ENCODE data around the gene RRP36.

Gene RRP36, protein sequence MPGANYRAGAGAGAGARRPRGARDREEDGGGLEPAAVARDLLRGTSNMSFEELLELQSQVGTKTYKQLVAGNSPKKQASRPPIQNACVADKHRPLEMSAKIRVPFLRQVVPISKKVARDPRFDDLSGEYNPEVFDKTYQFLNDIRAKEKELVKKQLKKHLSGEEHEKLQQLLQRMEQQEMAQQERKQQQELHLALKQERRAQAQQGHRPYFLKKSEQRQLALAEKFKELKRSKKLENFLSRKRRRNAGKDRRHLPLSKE

DNA sequence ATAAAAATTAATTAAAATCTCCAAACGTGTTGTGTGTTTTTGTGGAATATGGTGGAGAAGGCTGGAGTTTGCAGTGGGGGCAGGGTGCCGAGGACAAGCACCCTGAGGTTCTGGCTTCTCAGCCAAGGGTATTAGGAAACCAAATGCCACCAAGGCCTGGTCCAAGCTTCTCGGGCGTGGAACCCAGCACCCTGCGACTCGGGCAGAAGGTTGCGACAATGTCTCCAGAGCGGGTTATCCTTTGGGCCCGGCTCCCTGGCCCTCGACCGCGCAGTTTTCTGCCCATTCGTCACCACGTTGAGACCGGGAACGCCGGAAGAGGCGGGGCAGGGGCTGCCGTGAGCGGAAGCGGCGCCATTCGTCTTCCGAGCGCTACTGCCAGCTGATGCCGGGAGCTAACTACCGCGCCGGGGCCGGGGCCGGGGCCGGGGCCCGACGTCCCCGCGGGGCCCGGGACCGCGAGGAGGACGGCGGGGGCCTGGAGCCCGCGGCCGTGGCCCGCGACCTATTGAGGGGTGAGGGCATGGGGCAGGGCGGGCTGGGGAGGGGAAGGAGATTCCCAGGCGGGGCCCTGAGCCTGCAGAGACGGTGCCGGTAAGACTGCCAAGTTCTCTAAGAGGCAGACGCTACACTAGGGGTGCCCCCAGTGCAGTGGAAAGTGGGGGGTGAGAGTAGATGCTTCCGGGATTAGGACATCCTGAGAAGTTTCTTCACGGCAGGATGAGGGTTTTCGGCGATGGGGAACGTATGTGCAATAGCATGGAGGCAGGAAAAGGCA is at the start of gene RRP36:
TSS of gene RRP36 (plus strand) at position 354 of the 778 bp plus-strand sequence. CDS start at position 386, 32 bp downstream.
- Histone ChIP-seq H2AFZ (ENCODE audit: low read length) (no peak within 1 kb of the TSS), H3K79me2 (ENCODE audit: insufficient read depth, low read length) (peaks cover 14% of the 10 kb centered on the region; the same call in 1 of the 2 replicates), H4K20me1 (ENCODE audit: insufficient read depth, low read length) (no peaks in the 10 kb centered on the region), H3F3A (ENCODE audit: insufficient read depth, low read length) (no peaks in the 10 kb centered on the region), H3K4me3 (ENCODE audit: low read depth, low read length, poor library complexity, severe bottlenecking) (peak within 1 kb of the TSS; percentile 98), H3K4me2 (ENCODE audit: low read length) (peak within 1 kb of the TSS; percentile 79), H3K9ac (ENCODE audit: low read length) (peak within 1 kb of the TSS; percentile 98), H3K27ac (ENCODE audit: low read depth, low read length, poor library complexity, severe bottlenecking) (peak within 1 kb of the TSS; percentile 79), H3K9me2 (ENCODE audit: low read depth, low read length) (no peaks in the 10 kb centered on the region), H3K9me3 (ENCODE audit: low read length) (no peaks in the 10 kb centered on the region), H3K4me1 (ENCODE audit: insufficient read depth, low read length, severe bottlenecking) (peaks cover 21% of the 10 kb centered on the region), H3K36me3 (ENCODE audit: insufficient read depth, low read length) (peaks cover 63% of the 10 kb centered on the region), H3K27me3 (ENCODE audit: insufficient read depth, low read length) (no peaks in the 10 kb centered on the region)
- TF ChIP-seq, protein P1, sequence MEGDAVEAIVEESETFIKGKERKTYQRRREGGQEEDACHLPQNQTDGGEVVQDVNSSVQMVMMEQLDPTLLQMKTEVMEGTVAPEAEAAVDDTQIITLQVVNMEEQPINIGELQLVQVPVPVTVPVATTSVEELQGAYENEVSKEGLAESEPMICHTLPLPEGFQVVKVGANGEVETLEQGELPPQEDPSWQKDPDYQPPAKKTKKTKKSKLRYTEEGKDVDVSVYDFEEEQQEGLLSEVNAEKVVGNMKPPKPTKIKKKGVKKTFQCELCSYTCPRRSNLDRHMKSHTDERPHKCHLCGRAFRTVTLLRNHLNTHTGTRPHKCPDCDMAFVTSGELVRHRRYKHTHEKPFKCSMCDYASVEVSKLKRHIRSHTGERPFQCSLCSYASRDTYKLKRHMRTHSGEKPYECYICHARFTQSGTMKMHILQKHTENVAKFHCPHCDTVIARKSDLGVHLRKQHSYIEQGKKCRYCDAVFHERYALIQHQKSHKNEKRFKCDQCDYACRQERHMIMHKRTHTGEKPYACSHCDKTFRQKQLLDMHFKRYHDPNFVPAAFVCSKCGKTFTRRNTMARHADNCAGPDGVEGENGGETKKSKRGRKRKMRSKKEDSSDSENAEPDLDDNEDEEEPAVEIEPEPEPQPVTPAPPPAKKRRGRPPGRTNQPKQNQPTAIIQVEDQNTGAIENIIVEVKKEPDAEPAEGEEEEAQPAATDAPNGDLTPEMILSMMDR (IDR thresholded peaks at IDR 0.05; ENCODE audit: low read length): no peak
- TF ChIP-seq EZH2 (IDR thresholded peaks at IDR 0.05; ENCODE audit: borderline replicate concordance, low read length): no peak

DNA sequence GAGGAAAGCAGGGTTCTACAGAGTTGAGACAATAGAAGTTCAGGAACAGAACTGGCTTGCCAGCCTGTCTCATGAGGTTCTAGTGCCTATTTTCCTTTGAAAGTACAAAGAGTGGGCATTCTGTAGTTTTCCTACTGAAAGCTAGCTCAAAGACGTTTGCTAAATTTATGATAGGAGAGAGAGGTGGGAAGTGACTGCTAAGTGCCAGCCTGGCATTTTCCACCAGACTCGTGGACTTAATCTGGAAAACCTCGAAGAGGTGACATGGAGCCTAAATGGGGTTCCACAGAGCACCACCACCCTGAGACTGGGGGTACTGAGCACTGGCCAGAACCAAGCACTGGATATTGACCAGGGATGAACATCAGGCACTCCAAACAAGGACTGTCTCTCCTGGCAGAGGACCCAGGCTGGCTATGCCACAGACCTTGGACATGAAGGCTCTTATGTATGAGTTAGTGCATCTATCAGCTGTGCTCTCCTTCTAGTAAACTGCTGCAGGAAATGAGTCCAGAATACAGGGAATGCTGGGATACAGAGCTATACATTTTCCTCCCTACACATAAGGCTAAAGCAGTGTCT is 49.6 kb upstream of the RRP36 start:
- Histone ChIP-seq H3K4me1 (ENCODE audit: insufficient read depth, low read length, severe bottlenecking) (peaks cover 11% of the 10 kb centered on the region), H4K20me1 (ENCODE audit: insufficient read depth, low read length) (no peaks in the 10 kb centered on the region), H3K9me2 (ENCODE audit: low read depth, low read length) (no peaks in the 10 kb centered on the region), H3K27ac (ENCODE audit: low read depth, low read length, poor library complexity, severe bottlenecking) (no peak overlapping the region), H2AFZ (ENCODE audit: low read length) (no peak overlapping the region), H3F3A (ENCODE audit: insufficient read depth, low read length) (no peaks in the 10 kb centered on the region), H3K9me3 (ENCODE audit: low read length) (no peaks in the 10 kb centered on the region), H3K27me3 (ENCODE audit: insufficient read depth, low read length) (no peaks in the 10 kb centered on the region), H3K4me3 (ENCODE audit: low read depth, low read length, poor library complexity, severe bottlenecking) (no peak overlapping the region), H3K4me2 (ENCODE audit: low read length) (no peak overlapping the region), H3K9ac (ENCODE audit: low read length) (no peak overlapping the region), H3K36me3 (ENCODE audit: insufficient read depth, low read length) (peaks cover 27% of the 10 kb centered on the region), H3K79me2 (ENCODE audit: insufficient read depth, low read length) (no peaks in the 10 kb centered on the region)
- TF ChIP-seq, protein P1 (IDR thresholded peaks at IDR 0.05; ENCODE audit: low read length): no peak
- no peak for TF ChIP-seq EZH2 (IDR thresholded peaks at IDR 0.05; ENCODE audit: borderline replicate concordance, low read length)

DNA sequence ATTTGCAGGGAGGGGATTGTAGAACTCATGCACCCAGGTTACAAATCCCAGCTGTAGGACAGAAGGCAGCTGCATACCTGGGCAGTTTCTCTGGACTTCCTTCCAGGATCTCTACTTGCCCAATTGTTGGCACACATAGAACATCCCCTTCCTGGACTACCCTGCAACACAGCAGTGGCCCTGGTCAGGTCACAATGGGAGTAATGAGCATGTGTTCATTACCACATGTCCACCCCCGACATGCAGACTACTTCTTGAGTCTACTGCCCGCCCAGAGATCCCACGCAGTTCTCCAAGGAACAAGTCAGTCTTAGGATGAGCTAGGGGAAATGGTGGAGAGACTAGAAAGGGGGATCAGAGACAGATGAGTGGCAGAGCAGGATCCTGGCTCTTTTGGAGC is 47.5 kb upstream of the RRP36 start:
- Histone ChIP-seq H2AFZ (ENCODE audit: low read length) (no peak overlapping the region), H3K27me3 (ENCODE audit: insufficient read depth, low read length) (no peaks in the 10 kb centered on the region), H4K20me1 (ENCODE audit: insufficient read depth, low read length) (no peaks in the 10 kb centered on the region), H3K79me2 (ENCODE audit: insufficient read depth, low read length) (peaks cover 4% of the 10 kb centered on the region; the same call in 1 of the 2 replicates), H3K36me3 (ENCODE audit: insufficient read depth, low read length) (peaks cover 27% of the 10 kb centered on the region), H3K9me3 (ENCODE audit: low read length) (no peaks in the 10 kb centered on the region), H3K27ac (ENCODE audit: low read depth, low read length, poor library complexity, severe bottlenecking) (peak overlapping the region; percentile 21), H3K4me2 (ENCODE audit: low read length) (no peak overlapping the region), H3F3A (ENCODE audit: insufficient read depth, low read length) (no peaks in the 10 kb centered on the region), H3K9ac (ENCODE audit: low read length) (no peak overlapping the region), H3K4me1 (ENCODE audit: insufficient read depth, low read length, severe bottlenecking) (peaks cover 25% of the 10 kb centered on the region), H3K4me3 (ENCODE audit: low read depth, low read length, poor library complexity, severe bottlenecking) (no peak overlapping the region), H3K9me2 (ENCODE audit: low read depth, low read length) (no peaks in the 10 kb centered on the region)
- no peak for TF ChIP-seq EZH2 (IDR thresholded peaks at IDR 0.05; ENCODE audit: borderline replicate concordance, low read length)
- TF ChIP-seq, protein P1 (IDR thresholded peaks at IDR 0.05; ENCODE audit: low read length): no peak

Measured in OCI-LY1 (cell line).